GF-D8 (cell line): ENCODE measurements around the gene RPP25.

ENCODE experiments used
- DNase-seq: peaks from one replicate; lab custom pipeline; 2025; lab: John Stamatoyannopoulos, UW

The RPP25 gene, protein sequence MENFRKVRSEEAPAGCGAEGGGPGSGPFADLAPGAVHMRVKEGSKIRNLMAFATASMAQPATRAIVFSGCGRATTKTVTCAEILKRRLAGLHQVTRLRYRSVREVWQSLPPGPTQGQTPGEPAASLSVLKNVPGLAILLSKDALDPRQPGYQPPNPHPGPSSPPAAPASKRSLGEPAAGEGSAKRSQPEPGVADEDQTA

DNA sequence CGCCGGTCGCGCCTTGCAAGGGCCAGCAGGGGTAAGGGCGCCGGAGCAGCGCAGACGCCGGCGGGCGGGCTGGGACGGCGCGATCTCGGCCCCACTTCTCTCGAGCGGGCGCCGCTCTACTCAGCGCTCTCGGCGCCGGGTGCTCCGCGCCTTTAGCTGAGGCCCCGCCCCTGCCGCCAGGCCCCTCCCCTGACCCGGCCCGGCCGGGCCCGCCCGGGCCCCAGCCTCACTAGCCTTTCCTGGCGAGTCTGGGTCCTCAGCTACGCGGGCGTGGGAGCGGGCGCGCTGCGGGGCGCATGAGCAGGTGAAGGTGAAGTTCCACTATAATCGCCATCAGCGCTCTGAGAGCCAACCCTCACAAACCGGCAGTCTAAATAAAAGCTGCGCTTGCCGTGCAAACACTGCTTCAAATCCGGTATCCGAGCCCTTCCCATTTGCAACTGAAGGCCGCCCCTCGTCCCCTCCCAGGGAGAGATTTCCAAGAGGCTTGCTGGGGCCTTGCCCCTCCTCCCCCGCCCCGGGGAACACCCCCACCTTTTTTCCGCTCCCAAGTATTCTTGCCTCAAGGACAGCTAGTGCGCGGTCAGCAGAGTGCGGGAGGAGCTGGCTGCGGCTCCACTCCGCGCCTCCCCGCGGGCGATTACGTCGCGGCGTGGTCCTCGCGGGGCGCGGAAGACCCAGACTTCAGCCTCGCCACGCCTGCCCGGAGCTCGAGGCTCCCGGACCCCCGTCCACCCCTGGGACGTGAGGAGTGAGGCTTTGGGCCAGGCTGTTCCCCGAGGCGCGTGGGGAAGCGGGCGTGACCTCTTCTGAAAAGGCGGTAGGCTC, at the start of gene RPP25:
Gene RPP25, minus strand, starts transcription at position 125 of the 828 bp plus-strand sequence. CDS start 189 bp downstream, outside the sequence.
- peak; percentile 39 for DNase-seq

DNA sequence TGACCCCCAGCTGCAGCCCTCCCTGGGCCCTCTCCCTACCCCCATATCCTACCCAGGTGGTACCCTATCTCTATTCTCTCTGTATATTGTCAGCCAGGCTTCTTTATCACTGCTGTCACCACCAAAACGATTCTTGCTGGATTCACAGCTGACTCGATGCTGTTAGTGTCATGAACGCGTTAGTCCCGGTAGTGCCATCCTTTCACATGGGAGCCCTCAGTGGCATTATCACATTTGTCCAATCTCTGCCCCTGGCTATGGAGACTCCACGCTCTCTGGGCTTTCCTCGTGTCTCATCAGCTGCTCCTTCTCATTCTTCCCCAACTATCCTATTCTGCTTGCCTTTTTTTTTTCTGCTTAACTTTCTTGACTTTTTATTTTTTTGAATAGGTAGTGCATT, 45.8 kb upstream of the RPP25 start:
- DNase-seq = no peak

DNA sequence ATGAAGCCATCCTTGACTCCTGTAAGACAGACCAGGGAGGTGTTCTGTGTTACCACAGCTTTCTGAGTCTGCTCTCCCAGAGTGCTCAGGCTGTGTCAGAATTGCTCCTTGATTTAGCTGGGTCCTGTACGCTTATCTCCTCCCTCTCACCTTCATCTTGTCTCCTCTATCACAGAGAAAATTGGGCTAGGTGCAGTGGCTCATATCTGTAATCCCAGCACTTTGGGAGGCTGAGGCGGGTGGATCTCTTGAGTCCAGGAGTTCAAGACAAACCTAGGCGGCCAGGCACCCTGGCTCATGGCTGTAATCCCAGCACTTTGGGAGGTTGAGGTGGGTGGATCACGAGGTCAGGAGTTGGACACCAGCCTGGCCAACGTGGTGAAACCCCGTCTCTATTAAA, 44.7 kb upstream of the RPP25 start:
- DNase-seq = no peak

DNA sequence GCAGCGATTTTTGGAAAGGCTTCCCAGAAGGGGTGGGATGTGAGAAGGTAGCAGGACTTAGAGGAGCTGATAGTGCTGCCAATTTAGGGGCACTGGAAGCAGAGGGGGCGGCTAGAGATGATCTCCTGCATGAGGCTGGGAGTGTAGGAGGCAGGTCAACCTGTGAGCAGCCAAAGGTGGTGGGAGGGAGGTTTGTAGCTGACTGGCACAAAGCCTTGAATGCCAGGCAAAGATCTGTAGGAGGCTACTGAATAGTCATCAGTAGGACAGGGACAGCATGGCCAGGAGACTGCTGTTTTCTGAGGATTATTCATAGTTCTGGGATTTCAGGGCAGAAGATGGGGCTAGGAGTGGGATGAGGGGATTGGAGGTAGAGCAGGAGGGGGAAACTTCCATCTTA, 41.0 kb upstream of the RPP25 start:
- no peak for DNase-seq

- no peak for DNase-seq
Observed at GRCh38 chr15:74997141-74997540, 40.6 kb upstream of the RPP25 start.

DNA sequence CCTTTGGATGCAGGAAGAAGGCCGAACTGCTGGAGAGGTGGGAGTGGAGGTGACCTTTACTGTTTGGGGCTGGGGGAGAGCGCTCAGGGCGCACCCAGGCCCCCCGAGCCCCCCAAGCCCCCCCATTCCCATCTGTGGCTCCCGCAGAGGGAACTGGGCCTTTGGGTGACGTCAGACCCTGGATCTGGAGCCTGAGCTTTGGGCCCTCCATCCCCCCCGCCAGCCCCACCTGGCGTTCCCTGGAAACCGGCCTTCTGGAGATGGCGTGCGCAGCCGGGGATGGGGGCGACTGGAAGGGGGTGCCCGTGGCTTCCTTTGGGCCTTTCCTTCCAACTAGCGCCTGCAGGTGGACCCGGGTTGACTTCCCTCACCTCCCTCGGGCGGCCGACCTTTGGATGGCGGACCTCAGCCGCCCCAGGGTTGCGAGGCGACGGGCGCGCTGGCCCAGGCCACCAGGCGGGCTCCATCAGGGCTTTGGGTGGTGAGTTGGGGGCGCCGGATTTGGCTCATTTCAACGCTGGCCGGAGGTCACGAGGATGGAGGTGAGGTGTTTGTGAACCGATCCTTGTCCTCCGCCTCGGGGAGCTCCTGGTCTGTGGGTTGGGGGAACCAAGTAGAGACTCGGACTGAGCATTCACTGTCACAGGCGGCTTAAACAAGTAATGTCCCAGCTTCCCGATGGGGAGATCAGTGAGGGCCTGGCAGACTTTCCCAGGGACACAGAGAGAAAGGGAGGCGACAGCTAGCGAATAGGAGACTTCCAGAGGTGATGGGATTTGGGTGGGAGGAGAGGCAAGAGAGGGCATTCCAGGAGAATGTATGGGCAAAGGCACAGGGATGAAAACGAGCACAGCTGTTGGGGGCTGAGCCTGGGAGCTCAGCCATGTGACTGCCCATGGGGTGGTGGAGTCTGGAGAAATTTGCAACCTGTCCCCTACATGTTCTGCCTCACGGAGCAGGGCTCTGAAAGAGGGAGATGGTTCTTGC, 39.5 kb upstream of the RPP25 start:
- DNase-seq = no peak

DNA sequence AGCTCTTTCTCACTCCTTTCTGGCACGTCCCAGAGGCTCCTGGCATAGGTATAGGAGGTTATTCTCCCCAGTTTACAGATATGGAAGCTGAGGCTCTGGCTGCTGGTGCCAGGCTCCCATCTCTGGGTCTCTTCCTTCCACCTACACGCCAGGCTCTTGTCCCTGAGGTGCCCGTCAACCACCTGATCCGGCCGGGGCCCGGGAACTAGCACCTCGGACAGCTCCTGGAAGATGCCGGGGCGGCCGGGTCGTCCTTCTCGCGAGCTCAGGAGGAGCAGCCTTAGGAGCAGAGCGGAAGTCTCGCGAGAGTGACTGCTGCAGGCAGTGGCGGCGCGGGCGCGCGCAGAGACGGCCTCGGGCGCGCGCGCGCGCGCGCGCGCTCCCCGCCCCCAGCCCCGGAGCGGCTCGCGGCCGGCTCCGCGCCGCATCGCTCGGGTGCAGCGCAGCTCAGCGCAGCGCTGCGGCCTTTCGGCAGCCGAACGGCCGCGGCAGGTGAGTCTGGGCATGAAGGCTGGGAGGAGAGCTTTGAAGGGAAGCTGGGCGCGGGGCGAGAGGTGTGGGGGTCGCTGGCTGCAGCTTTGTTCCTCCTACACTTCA, 38.7 kb upstream of the RPP25 start, which contains the start of gene SCAMP5:
Gene SCAMP5, plus strand, starts transcription at position 382 of the 597 bp plus-strand sequence. CDS start 16,277 bp downstream, outside the sequence.
- peak; percentile 52 for DNase-seq

DNA sequence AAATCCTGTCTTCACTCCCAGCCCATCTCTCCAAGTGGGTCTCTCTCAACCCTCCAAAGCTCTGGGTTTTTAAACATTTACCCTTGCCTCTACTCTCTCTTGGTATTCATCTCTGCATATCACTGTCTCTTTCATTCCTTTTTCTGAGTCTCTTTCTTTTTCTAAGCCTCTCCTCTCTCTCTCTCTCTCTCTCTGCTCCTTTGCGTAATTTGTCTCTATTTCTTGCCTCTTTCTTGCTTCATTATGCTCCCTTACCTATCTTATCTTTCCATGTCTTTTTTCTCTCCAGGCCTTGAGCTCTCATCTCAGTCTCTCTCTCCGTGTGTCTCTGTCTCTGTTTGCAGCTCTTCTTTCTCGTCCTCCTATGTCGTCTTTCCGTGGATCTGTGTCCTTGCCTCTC, 38.1 kb upstream of the RPP25 start:
- no peak for DNase-seq

DNA sequence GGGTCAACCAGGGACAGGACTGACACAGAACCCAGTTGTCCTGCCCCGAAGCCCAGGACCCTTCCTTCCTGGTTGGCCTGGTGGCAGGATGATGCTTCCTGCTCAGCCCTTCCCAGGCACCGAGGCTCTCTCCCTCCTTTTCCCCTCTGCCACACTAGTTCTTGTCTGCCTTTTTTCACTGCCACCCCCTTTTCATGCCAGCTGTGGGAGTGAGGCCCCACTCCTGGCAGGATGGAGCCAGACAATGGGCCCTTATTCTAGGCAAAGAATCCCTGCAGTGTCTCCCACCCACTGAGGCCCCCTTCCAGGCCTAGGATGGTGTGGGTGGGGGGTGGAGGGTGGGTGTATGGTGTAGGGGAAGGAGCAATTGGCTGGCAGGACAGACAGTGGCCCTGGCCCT, 37.7 kb upstream of the RPP25 start:
- no peak for DNase-seq

DNA sequence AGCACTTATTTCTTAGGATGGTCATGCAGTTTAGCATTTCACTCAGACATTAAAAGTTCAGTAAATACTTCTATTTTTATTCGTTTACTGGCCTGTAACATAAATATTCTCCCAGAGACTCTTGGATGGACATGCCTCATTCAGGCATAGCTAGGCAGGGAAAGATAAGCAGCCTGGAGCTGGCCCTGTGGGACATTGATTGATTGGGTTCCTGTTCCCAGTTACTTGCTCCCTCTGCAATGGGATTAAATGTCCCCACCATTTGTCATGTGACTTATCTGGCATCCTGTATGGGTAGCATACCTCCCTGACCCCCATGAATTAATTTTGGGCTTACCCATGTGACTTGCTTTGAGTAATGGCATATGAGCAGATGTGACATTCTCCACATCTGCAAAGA, 36.0 kb upstream of the RPP25 start:
- no peak for DNase-seq

DNA sequence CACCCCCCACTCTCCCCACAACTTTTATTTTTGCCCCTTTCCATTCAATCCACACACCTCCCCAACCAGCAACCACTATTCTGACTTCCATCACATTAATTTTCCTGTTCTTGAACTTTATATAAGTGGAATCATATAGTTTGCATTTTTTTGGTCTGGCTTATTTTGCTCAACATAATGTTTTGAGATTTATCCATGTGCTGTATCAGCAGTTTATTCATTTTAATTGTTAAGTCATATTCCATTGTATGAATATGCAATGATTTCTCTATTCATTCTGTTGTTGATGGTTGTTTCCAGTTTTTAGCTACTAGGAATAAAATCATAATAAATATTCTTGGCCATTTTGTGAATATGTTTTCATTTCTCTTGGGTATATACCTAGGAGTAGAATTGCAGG, 33.0 kb upstream of the RPP25 start:
- no peak for DNase-seq

DNA sequence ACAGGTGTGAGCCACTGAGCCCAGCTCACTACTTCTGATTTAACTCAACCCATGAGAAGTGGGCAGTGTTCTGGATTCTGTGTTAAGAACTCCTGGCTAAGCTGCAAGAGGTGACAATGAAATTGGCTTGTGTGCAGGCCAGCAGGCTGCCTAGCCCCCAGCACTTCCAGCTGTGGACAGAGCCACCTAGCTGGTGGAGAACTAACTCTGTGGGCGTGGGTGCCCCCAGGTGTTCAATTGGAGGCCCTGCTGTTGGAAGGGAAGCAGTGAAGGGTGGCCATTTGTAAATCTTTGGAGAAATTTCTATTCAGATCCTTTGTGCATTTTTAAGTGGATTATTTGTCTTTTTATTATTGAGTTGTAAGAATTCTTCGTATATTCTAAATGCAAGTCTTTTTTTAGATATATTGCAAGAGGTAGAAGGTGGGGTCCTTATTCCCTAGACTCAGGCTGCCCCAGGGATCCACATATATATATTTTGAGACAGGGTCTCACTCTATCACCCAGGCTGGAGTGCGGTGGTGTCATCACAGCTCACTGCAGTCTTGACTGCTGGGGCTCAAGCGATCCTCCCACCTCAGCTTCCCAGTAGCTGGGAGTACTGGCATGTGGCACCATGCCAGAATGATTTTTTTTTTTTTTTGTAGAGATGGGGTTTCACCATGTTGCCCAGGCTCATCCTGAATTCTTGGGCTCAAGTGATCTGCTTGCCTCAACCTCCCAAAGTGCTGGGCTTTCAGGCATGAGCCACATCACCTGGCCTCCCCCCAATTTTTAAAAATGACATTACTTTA, 31.6 kb upstream of the RPP25 start:
- DNase-seq = no peak

DNA sequence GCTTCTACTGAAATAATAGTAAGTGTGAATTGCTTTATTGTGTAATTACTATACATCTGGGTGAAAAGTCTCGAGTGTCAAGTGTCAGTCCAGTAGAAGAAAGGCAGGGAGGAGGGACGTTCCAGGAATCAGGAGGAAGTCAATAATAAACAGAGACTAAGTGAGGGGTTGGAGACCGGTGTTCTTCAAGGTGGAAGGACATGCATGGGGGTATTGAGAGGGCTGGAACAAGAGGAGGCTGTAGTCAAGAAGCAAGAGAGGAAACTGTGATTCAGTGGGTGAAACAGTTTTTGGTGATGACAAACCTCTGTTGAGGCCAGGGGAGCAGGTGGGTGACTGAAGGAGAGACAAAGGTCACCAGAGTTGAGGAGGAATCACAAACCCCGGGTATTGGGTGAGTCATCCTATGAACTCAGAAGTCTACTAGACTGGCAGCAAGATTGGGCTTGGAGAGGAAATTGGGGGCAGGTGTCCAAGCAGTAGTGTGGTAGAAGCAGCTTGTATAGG, 27.2 kb upstream of the RPP25 start:
- DNase-seq = no peak

GRCh38 chr15:74982183-74982582, 25.6 kb upstream of the RPP25 start:
- DNase-seq = no peak

- DNase-seq = no peak
Observed at GRCh38 chr15:74978503-74978902, 21.9 kb upstream of the RPP25 start.

- DNase-seq = no peak
Observed at GRCh38 chr15:74978077-74978476, 21.5 kb upstream of the RPP25 start.

GRCh38 chr15:74977599-74977998, 21.0 kb upstream of the RPP25 start:
- DNase-seq = no peak

DNA sequence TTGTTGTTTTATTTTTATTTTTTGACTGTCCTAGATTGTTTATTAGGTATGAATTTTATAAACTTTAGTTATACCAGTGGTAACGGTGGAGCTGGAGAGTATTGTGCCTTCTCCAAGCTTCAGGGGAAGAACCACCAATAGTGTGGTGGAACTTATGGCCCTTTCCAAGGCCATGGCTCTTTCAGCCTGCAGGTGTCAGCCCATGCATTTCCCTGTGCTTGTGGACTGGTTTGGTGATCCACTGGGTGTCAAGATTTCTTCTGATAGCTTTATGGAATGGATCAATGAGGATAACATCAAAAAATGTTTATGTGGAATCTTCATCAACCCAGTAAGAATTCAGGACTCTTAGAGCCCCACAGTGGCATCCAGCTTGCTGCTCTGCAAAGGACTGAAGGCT, 19.6 kb upstream of the RPP25 start:
- no peak for DNase-seq

GRCh38 chr15:74967670-74968069, 11.1 kb upstream of the RPP25 start:
- no peak for DNase-seq

- no peak for DNase-seq
Observed at GRCh38 chr15:74964794-74965193, 8.2 kb upstream of the RPP25 start.

GRCh38 chr15:74963213-74963612, 6.6 kb upstream of the RPP25 start:
- no peak for DNase-seq
